GM12891 (cell line): ENCODE data around the gene HMHB1.

Experiments
- POLR2A ChIP-seq: IDR thresholded peaks from 2 replicates; pipeline ENCODE4 v1.6.1; 2011; ENCODE audit warnings: low read depth, low read length, control low read depth
- POLR2AphosphoS5 ChIP-seq: IDR thresholded peaks from 2 replicates; pipeline ENCODE4 v1.6.1; 2011; ENCODE audit warnings: low read depth, low read length, control low read depth
- TAF1 ChIP-seq: IDR thresholded peaks from 2 replicates; pipeline ENCODE4 v1.6.1; 2011; ENCODE audit warnings: low read depth, low read length, control low read depth

- no peak for TF ChIP-seq POLR2A
- TF ChIP-seq TAF1 = no peak
- no peak for TF ChIP-seq POLR2AphosphoS5
Measured at GRCh38 chr5:143842920-143843319, 31.0 kb downstream of the HMHB1 start.
